Transverse colon (tissue), 4 donors: ENCODE measurements around the gene TENM4. TPM values are rescaled to one million over a fixed set of nuclear protein-coding genes. Genes with fewer than 3 reads are reported as not detected.

Source experiments
- DNase-seq: peaks from one replicate; pipeline ENCODE4 v3.0.0-alpha.2; 2019
- H3K27ac ChIP-seq, 4 donors: fragments of 200-600 bp; sonication (generic); 2 replicates each; pipeline ENCODE4 v1.5.1; 2016 to 2018; ENCODE audit warnings: inconsistent platforms in 4 of 4
- H3K27me3 ChIP-seq: fragments of 200-600 bp; sonication (generic); 2 replicates; pipeline ENCODE4 v1.5.1; 2017; ENCODE audit warnings: inconsistent platforms
- H3K36me3 ChIP-seq, 4 donors: fragments of 200-600 bp; sonication (generic); 2 replicates each; pipeline ENCODE4 v1.5.1; 2017 to 2019; ENCODE audit warnings: inconsistent platforms in 4 of 4
- H3K4me1 ChIP-seq, 4 donors: fragments of 200-600 bp; sonication (generic); 2 replicates each; pipeline ENCODE4 v1.5.1; 2017 to 2020; ENCODE audit warnings: inconsistent platforms in 4 of 4
- H3K4me3 ChIP-seq, 4 donors: fragments of 200-600 bp; sonication (generic); 1 replicate in 1 of 4; 2 replicates in 3 of 4; pipeline versions ENCODE4 v1.5.1 to v1.6.1; 2017 to 2019; ENCODE audit warnings: inconsistent platforms in 4 of 4
- H3K9me3 ChIP-seq, 2 donors: fragments of 200-600 bp; sonication (generic); 2 replicates each; pipeline ENCODE4 v1.5.1; 2017 to 2019; ENCODE audit warnings: inconsistent platforms in 2 of 2
- CTCF ChIP-seq, 5 experiments: fragments of 200-600 bp in 3 of 5; fragments of 450-650 bp in 2 of 5; sonication (generic) in 3 of 5; IDR thresholded peaks; 1 replicate in 2 of 5; 2 replicates in 3 of 5; pipeline ENCODE4 v1.5.1; 2016 to 2017; ENCODE audit warnings: antibody characterized with exemption in 5 of 5, inconsistent platforms in 3 of 5, mild to moderate bottlenecking in 2 of 5, moderate library complexity in 1 of 5
- EP300 ChIP-seq: sonication (generic); formaldehyde crosslinking; IDR thresholded peaks from one replicate; pipeline ENCODE4 v1.6.1; 2017; ENCODE audit warnings: antibody characterized with exemption, low read depth
- POLR2A ChIP-seq: fragments of 450-650 bp; IDR thresholded peaks from one replicate; pipeline ENCODE4 v1.6.1; 2016; ENCODE audit warnings: antibody characterized with exemption, mild to moderate bottlenecking, moderate library complexity
- POLR2AphosphoS5 ChIP-seq, 3 donors: sonication (generic); formaldehyde crosslinking; IDR thresholded peaks; one replicate each; pipeline ENCODE4 v1.6.1; 2016; ENCODE audit warnings: antibody characterized with exemption in 3 of 3
- WGBS, 2 donors: methylation state at CpG; one replicate each; pipeline ENCODE4 v1.1.5; 2018; ENCODE audit warnings: low coverage in 1 of 2; 5-methylcytosine and 5-hydroxymethylcytosine counted together
- in situ Hi-C, 4 donors: fragments of 200-750 bp; cut with MboI; loops; one replicate each; pipeline versions ENCODE4 v1.15.0 to v1.15.1; 2017; ENCODE audit warnings: low sequenced_read_pairs in 3 of 4, low pct_ligation_motif_present in 1 of 4, low pct_unique_long_range_greater_than_20kb in 1 of 4
- intact Hi-C: fragments of 100-400 bp; cut with DNase I; formaldehyde crosslinking; loops from one replicate; pipeline ENCODE4 v1.15.1; 2023; ENCODE audit warnings: low total_unique reads
- total RNA-seq, 4 donors: library from RNA; depleted of rRNA; stranded (reverse); fragments of >200 nt; gene quantifications; one replicate each; pipeline ENCODE4 v1.1.0, GENCODE V29; 2016

Gene TENM4
- total RNA-seq, 4 donors from 2014 or later = 0.14 to 0.79 (median 0.39) TPM

DNA sequence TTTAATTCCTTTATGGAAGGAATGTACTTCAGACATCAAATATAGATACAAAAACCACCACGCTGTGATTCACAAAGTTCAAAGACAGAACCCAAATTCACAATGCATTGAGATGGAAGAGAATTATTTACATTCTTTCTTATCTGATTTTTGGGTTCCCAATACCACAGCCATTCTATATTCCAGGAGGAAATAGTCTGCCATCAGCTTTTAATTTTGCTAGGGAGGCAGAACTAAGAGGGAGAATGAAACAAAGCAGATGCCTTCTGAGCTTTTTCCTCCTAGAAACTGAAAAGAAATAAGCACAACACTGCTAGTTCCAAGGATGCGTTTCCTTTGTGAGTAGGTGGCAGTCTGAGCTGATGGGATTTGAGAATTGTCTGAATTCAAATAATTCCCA, 583.1 kb downstream of the TENM4 start:
- no peak for TF ChIP-seq POLR2AphosphoS5 (IDR thresholded peaks at IDR 0.05)
- no peak for TF ChIP-seq EP300
- TF ChIP-seq POLR2A = no peak
- no peak for TF ChIP-seq CTCF (IDR thresholded peaks at IDR 0.05)
- Histone ChIP-seq H3K4me3 (no peak overlapping the region), H3K9me3 (no peaks in the 10 kb centered on the region), H3K4me1 (no peaks in the 10 kb centered on the region), H3K27ac (no peak overlapping the region), H3K27me3 (no peaks in the 10 kb centered on the region), H3K36me3 (no peaks in the 10 kb centered on the region)
- in situ Hi-C loops (no loop called here), intact Hi-C loops (no loop called here)
- DNase-seq = no peak
- 65 to 69% methylated on average over 2 of the region's 2 CpGs for WGBS, 2 donors

DNA sequence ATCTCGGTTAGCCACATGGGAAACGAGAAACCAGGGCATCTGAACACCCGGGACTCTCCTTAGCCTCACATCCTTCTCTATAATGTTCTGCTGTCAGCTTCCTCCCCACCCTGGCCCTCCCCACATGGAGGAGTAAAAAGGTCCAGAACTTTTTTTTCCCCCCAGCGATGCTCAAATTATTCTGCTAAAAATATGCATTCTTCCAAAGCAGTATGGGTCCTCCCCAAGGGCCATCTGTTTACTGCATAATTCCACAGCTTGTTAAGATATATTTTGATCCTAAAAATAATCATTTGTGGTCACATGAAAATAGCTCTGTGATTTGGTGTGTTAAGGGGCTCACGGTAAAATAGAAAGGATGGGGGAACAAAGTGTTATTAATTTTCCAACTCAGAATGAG, 584.6 kb downstream of the TENM4 start:
- in situ Hi-C loops = no loop called here
- intact Hi-C loops = no loop called here
- TF ChIP-seq POLR2A (no peak), CTCF (IDR thresholded peaks at IDR 0.05) (no peak), POLR2AphosphoS5 (IDR thresholded peaks at IDR 0.05) (no peak), EP300 (no peak)

DNA sequence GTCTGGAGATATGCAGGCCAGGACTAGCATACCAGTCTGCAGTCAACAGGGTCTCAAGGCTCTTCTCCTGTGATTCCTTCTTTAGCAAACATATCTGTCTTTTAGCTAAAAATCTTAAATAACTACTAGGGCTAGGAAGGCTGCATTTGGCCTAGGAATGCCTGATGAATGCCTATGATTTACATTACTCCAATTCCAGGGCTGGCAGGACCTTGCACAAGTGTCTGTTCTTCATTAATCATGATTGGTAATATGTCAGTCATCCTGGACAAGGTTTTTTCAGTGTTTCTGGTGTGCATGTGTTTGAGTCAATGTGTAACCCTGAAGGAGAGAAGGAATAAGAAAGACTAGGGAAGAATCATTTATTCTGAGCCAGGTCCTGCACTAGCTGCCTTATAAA, 585.7 kb downstream of the TENM4 start:
- DNase-seq = no peak
- H3K4me3 ChIP-seq = no peak overlapping the region
- in situ Hi-C loops (no loop called here), intact Hi-C loops (no loop called here)
- H3K27ac ChIP-seq = no peak overlapping the region
- no peaks in the 10 kb centered on the region for H3K27me3 ChIP-seq
- peaks cover 0 to 5% (median 0%) of the 10 kb centered on the region in 4 donors for H3K4me1 ChIP-seq
- H3K36me3 ChIP-seq = no peaks in the 10 kb centered on the region
- no peak for TF ChIP-seq EP300
- no peak for TF ChIP-seq POLR2A
- no peak for TF ChIP-seq POLR2AphosphoS5 (IDR thresholded peaks at IDR 0.05)
- no peak for TF ChIP-seq CTCF (IDR thresholded peaks at IDR 0.05)
- H3K9me3 ChIP-seq = no peaks in the 10 kb centered on the region

More for the DNA sequence above, 584.6 kb downstream of the TENM4 start:
- WGBS, 2 donors = 55 to 75% methylated on average over 2 to 5 of the region's 5 CpGs
- no peaks in the 10 kb centered on the region for H3K36me3 ChIP-seq
- peaks cover 0 to 5% (median 0%) of the 10 kb centered on the region in 4 donors for H3K4me1 ChIP-seq
- no peaks in the 10 kb centered on the region for H3K9me3 ChIP-seq
- DNase-seq = no peak
- H3K4me3 ChIP-seq = no peak overlapping the region
- no peak overlapping the region for H3K27ac ChIP-seq
- no peaks in the 10 kb centered on the region for H3K27me3 ChIP-seq

GRCh38 chr11:78853521-78853920, 587.3 kb downstream of the TENM4 start:
- TF ChIP-seq EP300 = no peak
- TF ChIP-seq CTCF (IDR thresholded peaks at IDR 0.05) = no peak
- TF ChIP-seq POLR2AphosphoS5 (IDR thresholded peaks at IDR 0.05) = no peak
- no peak for TF ChIP-seq POLR2A
- Histone ChIP-seq H3K36me3 (no peaks in the 10 kb centered on the region), H3K27ac (no peak overlapping the region), H3K9me3 (no peaks in the 10 kb centered on the region), H3K4me1 (peaks cover 0 to 5% (median 0%) of the 10 kb centered on the region in 4 donors), H3K4me3 (no peak overlapping the region), H3K27me3 (no peaks in the 10 kb centered on the region)
- DNase-seq = no peak
- intact Hi-C loops = no loop called here
- in situ Hi-C loops = no loop called here
- WGBS, 2 donors = 92 to 100% methylated on average over 1 to 3 of the region's 3 CpGs
